KOPT-K1 (cell line): ENCODE measurements around the gene ACSF2.

Source experiments
- H3K27ac ChIP-seq: fragments of 200-600 bp; sonication (generic); 2 replicates; pipeline ENCODE4 v1.5.1; 2016; ENCODE audit warnings: antibody characterized with exemption, mild to moderate bottlenecking, low read depth, low read length; ENCODE audit not compliant: poor library complexity, severe bottlenecking
- H3K36me3 ChIP-seq: fragments of 200-600 bp; sonication (generic); 2 replicates; pipeline ENCODE4 v1.5.1; 2017; ENCODE audit warnings: antibody characterized with exemption, mild to moderate bottlenecking, low read length, moderate library complexity; ENCODE audit not compliant: insufficient read depth
- H3K9me3 ChIP-seq: fragments of 200-600 bp; sonication (generic); 2 replicates; pipeline ENCODE4 v1.5.1; 2017; ENCODE audit warnings: antibody characterized with exemption, low read length, mild to moderate bottlenecking; ENCODE audit not compliant: insufficient read depth, poor library complexity, severe bottlenecking

The ACSF2 gene

GRCh38 chr17:50460831-50461526 is 35.0 kb downstream of the ACSF2 start:
- Histone ChIP-seq H3K27ac (no peak overlapping the region), H3K9me3 (no peaks in the 10 kb centered on the region), H3K36me3 (no peaks in the 10 kb centered on the region; the same call in 1 of the 2 replicates)

- Histone ChIP-seq H3K27ac (no peak overlapping the region), H3K36me3 (no peaks in the 10 kb centered on the region; the same call in 1 of the 2 replicates), H3K9me3 (no peaks in the 10 kb centered on the region)
These were observed 35.6 kb downstream of the ACSF2 start for GRCh38 chr17:50461550-50462132.

- H3K27ac ChIP-seq: no peak overlapping the region
- no peaks in the 10 kb centered on the region; the same call in 1 of the 2 replicates for H3K36me3 ChIP-seq
- H3K9me3 ChIP-seq: no peaks in the 10 kb centered on the region
These were observed 36.4 kb downstream of the ACSF2 start for GRCh38 chr17:50462446-50462845.

- no peaks in the 10 kb centered on the region; the same call in 1 of the 2 replicates for H3K36me3 ChIP-seq
- H3K27ac ChIP-seq: no peak overlapping the region
- no peaks in the 10 kb centered on the region for H3K9me3 ChIP-seq
These were observed 38.1 kb downstream of the ACSF2 start for GRCh38 chr17:50464121-50464520.

- Histone ChIP-seq H3K9me3 (no peaks in the 10 kb centered on the region), H3K27ac (no peak overlapping the region), H3K36me3 (no peaks in the 10 kb centered on the region; the same call in 1 of the 2 replicates)
These were observed 38.7 kb downstream of the ACSF2 start for GRCh38 chr17:50464736-50465135.

- H3K27ac ChIP-seq: no peak overlapping the region
- H3K36me3 ChIP-seq: no peaks in the 10 kb centered on the region; the same call in 1 of the 2 replicates
- no peaks in the 10 kb centered on the region for H3K9me3 ChIP-seq
These were observed 39.2 kb downstream of the ACSF2 start for GRCh38 chr17:50465171-50465570.

GRCh38 chr17:50465635-50466034 is 39.6 kb downstream of the ACSF2 start:
- H3K36me3 ChIP-seq: no peaks in the 10 kb centered on the region; the same call in 1 of the 2 replicates
- H3K9me3 ChIP-seq: no peaks in the 10 kb centered on the region
- H3K27ac ChIP-seq: no peak overlapping the region

- no peaks in the 10 kb centered on the region; the same call in 1 of the 2 replicates for H3K36me3 ChIP-seq
- H3K9me3 ChIP-seq: no peaks in the 10 kb centered on the region
- no peak overlapping the region for H3K27ac ChIP-seq
These were observed 40.5 kb downstream of the ACSF2 start for GRCh38 chr17:50466371-50467113.

GRCh38 chr17:50467114-50467854 is 41.3 kb downstream of the ACSF2 start:
- no peak overlapping the region for H3K27ac ChIP-seq
- no peaks in the 10 kb centered on the region for H3K9me3 ChIP-seq
- no peaks in the 10 kb centered on the region; the same call in 1 of the 2 replicates for H3K36me3 ChIP-seq

- Histone ChIP-seq H3K27ac (no peak overlapping the region), H3K9me3 (no peaks in the 10 kb centered on the region), H3K36me3 (no peaks in the 10 kb centered on the region; the same call in 1 of the 2 replicates)
These were observed 41.9 kb downstream of the ACSF2 start for GRCh38 chr17:50467855-50468303.

GRCh38 chr17:50468304-50469207 is 42.5 kb downstream of the ACSF2 start, which contains the start of gene CHAD:
TSS of gene CHAD (minus strand) at chr17:50468880. CDS start at chr17:50468813, 67 bp downstream.
- H3K36me3 ChIP-seq: no peaks in the 10 kb centered on the region; the same call in 1 of the 2 replicates
- no peak within 1 kb of the TSS for H3K27ac ChIP-seq
- H3K9me3 ChIP-seq: no peaks in the 10 kb centered on the region

- no peak overlapping the region for H3K27ac ChIP-seq
- no peaks in the 10 kb centered on the region for H3K9me3 ChIP-seq
- H3K36me3 ChIP-seq: no peaks in the 10 kb centered on the region; the same call in 1 of the 2 replicates
These were observed 43.2 kb downstream of the ACSF2 start for GRCh38 chr17:50469208-50469605.

GRCh38 chr17:50469671-50470305 is 43.8 kb downstream of the ACSF2 start:
- no peak overlapping the region for H3K27ac ChIP-seq
- no peaks in the 10 kb centered on the region for H3K9me3 ChIP-seq
- H3K36me3 ChIP-seq: no peaks in the 10 kb centered on the region; the same call in 1 of the 2 replicates
